HG03460 (cell line): ENCODE data around the gene TSPYL2.

Experiments
- ATAC-seq: cut with Tn5 transposase; IDR thresholded peaks from one replicate; pipeline ENCODE4 v1.9.1; 2021; ENCODE audit not compliant: unreplicated experiment

The TSPYL2 gene

DNA sequence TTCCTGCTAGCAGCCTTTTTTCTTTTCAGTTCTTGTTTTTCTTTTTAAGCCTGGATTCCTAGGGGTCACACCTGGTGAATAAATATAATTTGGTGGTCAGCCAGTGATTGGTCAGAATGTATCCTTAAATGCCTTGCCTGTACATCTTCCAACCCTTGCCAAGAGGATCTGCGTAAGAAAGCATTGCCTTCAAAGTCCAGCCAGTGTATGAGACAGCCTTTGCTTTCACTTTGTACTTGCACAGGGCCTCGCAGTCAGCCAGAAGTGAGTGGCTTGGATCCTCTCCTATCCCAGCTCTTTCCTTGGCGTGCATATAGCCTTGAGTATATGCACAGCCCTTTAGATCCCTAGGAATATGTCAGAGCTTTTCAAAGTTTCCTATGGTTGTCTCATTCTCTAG is 33.9 kb downstream of the TSPYL2 start:
- ATAC-seq: no peak

- no peak for ATAC-seq
These were observed 39.8 kb downstream of the TSPYL2 start for GRCh38 chrX:53122013-53122412.

DNA sequence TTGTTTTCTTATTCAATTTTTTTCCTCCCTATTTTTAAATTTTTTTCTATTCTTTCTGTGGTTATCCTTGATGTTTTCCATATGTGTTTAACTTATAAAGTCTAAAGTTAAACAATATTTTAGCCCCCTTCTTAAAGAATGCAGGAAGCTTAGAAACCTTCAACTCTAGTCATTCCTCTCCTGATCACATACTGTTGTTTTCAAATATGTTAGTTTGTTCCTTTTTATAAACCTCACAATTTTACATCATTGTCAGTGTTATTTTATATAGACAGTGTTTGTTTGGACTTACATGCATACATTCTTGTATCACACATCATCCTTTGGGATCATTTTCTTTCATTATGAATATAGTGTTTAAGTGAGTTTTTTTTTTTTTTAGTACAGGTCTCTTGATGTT is 43.3 kb downstream of the TSPYL2 start:
- no peak for ATAC-seq

GRCh38 chrX:53126377-53126776 is 44.2 kb downstream of the TSPYL2 start:
- ATAC-seq: no peak

- no peak for ATAC-seq
These were observed 46.1 kb downstream of the TSPYL2 start for GRCh38 chrX:53128097-53128749.

- no peak for ATAC-seq
These were observed 51.2 kb downstream of the TSPYL2 start for GRCh38 chrX:53133400-53133799.

DNA sequence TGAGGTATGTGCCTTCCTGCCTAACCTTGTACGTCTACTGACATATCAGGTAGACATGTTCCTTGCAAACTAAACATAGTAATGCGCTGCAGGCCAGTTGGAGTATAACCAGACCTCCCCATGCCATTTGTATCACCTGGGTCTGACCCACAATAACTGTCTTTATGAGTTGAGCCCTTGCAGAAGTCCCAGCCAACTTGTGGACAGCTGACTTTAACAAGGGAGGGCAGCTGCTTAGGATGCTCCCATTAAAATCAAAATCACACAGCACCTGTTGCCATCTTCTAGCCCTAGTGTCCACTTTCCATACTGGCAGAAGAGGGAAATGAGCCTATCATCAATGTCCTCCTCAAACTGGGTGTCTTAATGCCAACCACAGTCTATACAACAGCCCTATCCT is 53.4 kb downstream of the TSPYL2 start:
- ATAC-seq: no peak
